ENCODE measurements around the gene JMJD8.

The JMJD8 gene

GRCh38 chr16:684071-684794, at the start of gene JMJD8:
JMJD8 (minus strand) TSS chr16:684334; CDS start chr16:684319, 15 bp downstream.
- DNase-seq, result peak; percentile 98

GRCh38 chr16:733382-734207, 49.5 kb upstream of the JMJD8 start:
- DNase-seq, result no peak

GRCh38 chr16:732936-733335, 48.8 kb upstream of the JMJD8 start:
- DNase-seq, result no peak

GRCh38 chr16:732332-732731, 48.2 kb upstream of the JMJD8 start:
- no peak for DNase-seq

- no peak for DNase-seq
These were observed 46.8 kb upstream of the JMJD8 start for GRCh38 chr16:730666-731509.

GRCh38 chr16:729768-730665, 45.9 kb upstream of the JMJD8 start:
- no peak for DNase-seq

- no peak for DNase-seq
These were observed 45.0 kb upstream of the JMJD8 start for GRCh38 chr16:728890-729744.

- peak; percentile 94 for DNase-seq
These were observed 44.2 kb upstream of the JMJD8 start for GRCh38 chr16:728131-728889.

GRCh38 chr16:727291-727977, 43.3 kb upstream of the JMJD8 start:
- DNase-seq, result peak; percentile 37

GRCh38 chr16:726438-727290, 42.5 kb upstream of the JMJD8 start, which contains the start of the genes CCDC78 and HAGHL:
CCDC78 (minus strand) TSS chr16:726443; CDS start chr16:726367, 76 bp downstream.
HAGHL (plus strand) TSS chr16:727106; CDS start chr16:727510, 404 bp downstream.
- peak; percentile 74 for DNase-seq

- DNase-seq, result no peak
These were observed 42.0 kb upstream of the JMJD8 start for GRCh38 chr16:726188-726437.

GRCh38 chr16:725463-726187, 41.5 kb upstream of the JMJD8 start:
- peak; percentile 16 for DNase-seq

GRCh38 chr16:725041-725376, 40.9 kb upstream of the JMJD8 start:
- DNase-seq, result no peak

- DNase-seq, result no peak
These were observed 40.3 kb upstream of the JMJD8 start for GRCh38 chr16:724188-725040.

- DNase-seq, result no peak
These were observed 39.6 kb upstream of the JMJD8 start for GRCh38 chr16:723695-724094.

GRCh38 chr16:722835-723633, 38.9 kb upstream of the JMJD8 start:
- no peak for DNase-seq
